ENCODE measurements around the gene FBLIM1. TPM values are rescaled to one million over a fixed set of nuclear protein-coding genes. Genes with fewer than 3 reads are reported as not detected.
"Not testable (repeated sequence)": the region's sequence is repeated elsewhere in the genome, so short reads cannot be mapped to it uniquely, and the experiment has no call there.

Gene FBLIM1
- total and polyA plus RNA-seq, 2 donors, result 28.8 to 107 TPM

GRCh38 chr1:15785683-15786082 lies 27.1 kb downstream of the FBLIM1 start:
- Histone ChIP-seq H3K4me3 (ENCODE audit: low read depth, low read length) (no peak overlapping the region), H3K36me3 (ENCODE audit: insufficient read depth) (peaks cover 2% of the 10 kb centered on the region), H3K4me1 (ENCODE audit: insufficient read depth) (no peaks in the 10 kb centered on the region), H3K27ac (ENCODE audit: low read depth) (no peak overlapping the region)
- no peak for DNase-seq (ENCODE audit: extremely low spot score)
- 89% methylated on average over 8 of the region's 8 CpGs for WGBS

- Histone ChIP-seq H3K4me1 (ENCODE audit: insufficient read depth) (no peaks in the 10 kb centered on the region), H3K36me3 (ENCODE audit: insufficient read depth) (peaks cover 2% of the 10 kb centered on the region), H3K4me3 (ENCODE audit: low read depth, low read length) (no peak overlapping the region), H3K27ac (ENCODE audit: low read depth) (no peak overlapping the region)
- 60% methylated on average over 10 of the region's 10 CpGs for WGBS
- DNase-seq (ENCODE audit: extremely low spot score), result no peak
These were observed 28.0 kb downstream of the FBLIM1 start for GRCh38 chr1:15786581-15786980.

DNA sequence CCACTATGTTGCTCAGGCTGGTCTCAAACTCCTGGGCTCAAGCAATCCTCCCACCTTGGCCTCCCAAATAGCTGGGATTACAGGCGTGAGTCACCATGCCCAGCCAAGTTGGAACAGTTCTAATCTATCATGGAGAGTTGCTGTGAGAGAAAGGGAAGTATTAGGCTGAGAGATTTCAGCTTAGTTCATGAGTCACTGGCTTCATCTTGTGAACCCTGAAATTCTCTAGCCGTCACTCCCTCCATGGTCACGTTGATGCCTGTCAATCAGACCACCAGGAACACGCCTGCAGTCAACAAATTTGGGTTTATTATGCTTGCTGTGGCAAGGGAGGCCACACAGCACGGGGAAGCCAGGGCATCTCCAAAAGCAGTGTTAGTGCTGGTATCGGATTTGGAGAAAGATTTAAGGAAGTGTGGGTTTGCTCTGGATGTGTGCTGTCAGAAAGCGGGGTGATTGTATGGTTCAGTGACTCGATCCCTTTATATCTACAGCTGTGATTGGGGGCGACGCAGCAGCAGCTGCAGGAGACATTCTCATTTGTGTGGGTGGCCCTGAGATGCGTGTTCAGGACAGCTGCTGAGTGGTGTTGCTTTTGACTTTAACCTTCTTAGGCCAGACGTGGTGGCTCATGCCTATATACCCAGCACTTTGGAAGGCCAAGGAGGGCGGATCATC lies 30.2 kb downstream of the FBLIM1 start:
- no peak for DNase-seq (ENCODE audit: extremely low spot score)
- H3K36me3 ChIP-seq (ENCODE audit: insufficient read depth), result peaks cover 2% of the 10 kb centered on the region
- 77% methylated on average over 13 of the region's 13 CpGs for WGBS
- H3K4me3 ChIP-seq (ENCODE audit: low read depth, low read length), result no peak overlapping the region
- H3K4me1 ChIP-seq (ENCODE audit: insufficient read depth), result no peaks in the 10 kb centered on the region
- H3K27ac ChIP-seq (ENCODE audit: low read depth), result no peak overlapping the region

- H3K36me3 ChIP-seq (ENCODE audit: insufficient read depth), result no peaks in the 10 kb centered on the region
- no peaks in the 10 kb centered on the region for H3K4me1 ChIP-seq (ENCODE audit: insufficient read depth)
- no peak overlapping the region for H3K4me3 ChIP-seq (ENCODE audit: low read depth, low read length)
- WGBS, result 97% methylated on average over 2 of the region's 2 CpGs
- no peak for DNase-seq (ENCODE audit: extremely low spot score)
- H3K27ac ChIP-seq (ENCODE audit: low read depth), result peak overlapping the region; percentile 33
These were observed 37.5 kb downstream of the FBLIM1 start for GRCh38 chr1:15796086-15796462.

GRCh38 chr1:15797614-15798390 lies 39.2 kb downstream of the FBLIM1 start:
- H3K4me3 ChIP-seq (ENCODE audit: low read depth, low read length), result no peak overlapping the region
- no peaks in the 10 kb centered on the region for H3K36me3 ChIP-seq (ENCODE audit: insufficient read depth)
- 79% methylated on average over 14 of the region's 14 CpGs for WGBS
- H3K27ac ChIP-seq (ENCODE audit: low read depth), result no peak overlapping the region
- no peaks in the 10 kb centered on the region for H3K4me1 ChIP-seq (ENCODE audit: insufficient read depth)
- no peak for DNase-seq (ENCODE audit: extremely low spot score)

GRCh38 chr1:15799004-15799867 lies 40.6 kb downstream of the FBLIM1 start:
- Histone ChIP-seq H3K27ac (ENCODE audit: low read depth) (peak overlapping the region; percentile 46), H3K36me3 (ENCODE audit: insufficient read depth) (no peaks in the 10 kb centered on the region), H3K4me3 (ENCODE audit: low read depth, low read length) (no peak overlapping the region), H3K4me1 (ENCODE audit: insufficient read depth) (no peaks in the 10 kb centered on the region)
- WGBS, result 41% methylated on average over 9 of the region's 9 CpGs
- peak; percentile 51 for DNase-seq (ENCODE audit: extremely low spot score)

GRCh38 chr1:15799928-15800835 lies 41.6 kb downstream of the FBLIM1 start:
- DNase-seq (ENCODE audit: extremely low spot score), result no peak
- 45% methylated on average over 22 of the region's 22 CpGs for WGBS
- Histone ChIP-seq H3K4me3 (ENCODE audit: low read depth, low read length) (no peak overlapping the region), H3K36me3 (ENCODE audit: insufficient read depth) (no peaks in the 10 kb centered on the region), H3K4me1 (ENCODE audit: insufficient read depth) (no peaks in the 10 kb centered on the region), H3K27ac (ENCODE audit: low read depth) (peak overlapping the region; percentile 52)

DNA sequence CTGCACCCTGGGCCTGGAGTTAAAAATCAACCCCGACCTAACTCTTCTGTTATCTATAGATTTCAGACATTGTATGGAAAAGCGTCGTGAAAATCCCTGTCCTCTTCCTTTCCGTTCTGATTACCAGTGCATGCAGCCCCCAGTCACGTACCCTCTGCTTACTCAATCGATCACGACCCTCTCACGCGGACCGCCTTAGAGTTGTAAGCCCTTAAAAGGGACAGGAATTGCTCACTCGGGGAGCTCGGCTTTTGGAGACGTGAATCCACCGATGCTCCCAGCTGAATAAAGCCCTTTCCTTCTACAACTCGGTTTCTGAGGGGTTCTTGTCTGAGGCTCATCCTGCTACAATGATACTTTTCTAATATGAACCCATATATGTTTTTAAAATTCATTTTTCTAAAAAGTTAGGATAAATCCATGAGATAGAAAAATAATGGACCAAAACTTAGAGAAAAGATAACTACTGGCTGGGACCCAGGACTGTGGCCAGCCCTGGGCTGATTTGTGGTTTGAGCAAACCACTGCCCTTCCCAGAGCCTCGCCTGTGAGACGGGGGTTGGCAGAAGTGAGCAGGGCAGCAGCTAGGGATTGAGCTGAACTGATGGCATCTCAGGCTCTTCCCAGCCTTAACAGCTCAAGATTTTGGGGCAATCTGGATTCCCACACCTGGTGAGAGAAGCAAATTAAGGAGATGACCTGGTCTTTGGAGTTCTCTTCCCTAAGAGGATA lies 43.8 kb downstream of the FBLIM1 start:
- no peak for DNase-seq (ENCODE audit: extremely low spot score)
- no peak overlapping the region for H3K27ac ChIP-seq (ENCODE audit: low read depth)
- H3K36me3 ChIP-seq (ENCODE audit: insufficient read depth), result no peaks in the 10 kb centered on the region
- 76% methylated on average over 17 of the region's 17 CpGs for WGBS
- no peaks in the 10 kb centered on the region for H3K4me1 ChIP-seq (ENCODE audit: insufficient read depth)
- H3K4me3 ChIP-seq (ENCODE audit: low read depth, low read length), result no peak overlapping the region

GRCh38 chr1:15803380-15803779 lies 44.8 kb downstream of the FBLIM1 start:
- no peaks in the 10 kb centered on the region for H3K36me3 ChIP-seq (ENCODE audit: insufficient read depth)
- no peaks in the 10 kb centered on the region for H3K4me1 ChIP-seq (ENCODE audit: insufficient read depth)
- H3K4me3 ChIP-seq (ENCODE audit: low read depth, low read length), result no peak overlapping the region
- no peak overlapping the region for H3K27ac ChIP-seq (ENCODE audit: low read depth)
- 39% methylated on average over 4 of the region's 4 CpGs for WGBS
- no peak for DNase-seq (ENCODE audit: extremely low spot score)

GRCh38 chr1:15804060-15804459 lies 45.5 kb downstream of the FBLIM1 start:
- no peak overlapping the region for H3K27ac ChIP-seq (ENCODE audit: low read depth)
- H3K36me3 ChIP-seq (ENCODE audit: insufficient read depth), result no peaks in the 10 kb centered on the region
- no peaks in the 10 kb centered on the region for H3K4me1 ChIP-seq (ENCODE audit: insufficient read depth)
- WGBS, result 89% methylated on average over 8 of the region's 8 CpGs
- no peak for DNase-seq (ENCODE audit: extremely low spot score)
- H3K4me3 ChIP-seq (ENCODE audit: low read depth, low read length), result no peak overlapping the region

DNA sequence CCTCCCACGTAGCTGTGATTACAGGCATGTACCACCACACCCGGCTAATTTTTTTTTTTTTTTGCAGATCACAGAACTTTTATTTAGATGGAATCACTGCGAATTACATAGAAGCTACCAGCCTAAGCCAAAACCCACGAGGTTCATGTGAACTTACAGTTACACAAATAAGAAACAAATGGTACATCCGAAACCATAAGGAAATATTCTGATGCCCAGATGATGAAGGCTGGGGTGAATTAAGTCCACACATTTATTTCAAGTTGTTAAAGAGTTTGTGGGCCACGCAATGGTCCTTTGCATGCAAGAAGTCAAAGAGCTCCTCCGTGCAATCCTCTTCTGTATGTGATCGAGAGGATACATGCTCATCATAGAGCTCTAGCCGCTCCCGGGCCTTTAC lies 48.5 kb downstream of the FBLIM1 start:
- DNase-seq (ENCODE audit: extremely low spot score), result no peak
- 93% methylated on average over 10 of the region's 10 CpGs for WGBS
- Histone ChIP-seq H3K4me1 (ENCODE audit: insufficient read depth) (no peaks in the 10 kb centered on the region), H3K4me3 (ENCODE audit: low read depth, low read length) (no peak overlapping the region), H3K36me3 (ENCODE audit: insufficient read depth) (no peaks in the 10 kb centered on the region), H3K27ac (ENCODE audit: low read depth) (no peak overlapping the region)

DNA sequence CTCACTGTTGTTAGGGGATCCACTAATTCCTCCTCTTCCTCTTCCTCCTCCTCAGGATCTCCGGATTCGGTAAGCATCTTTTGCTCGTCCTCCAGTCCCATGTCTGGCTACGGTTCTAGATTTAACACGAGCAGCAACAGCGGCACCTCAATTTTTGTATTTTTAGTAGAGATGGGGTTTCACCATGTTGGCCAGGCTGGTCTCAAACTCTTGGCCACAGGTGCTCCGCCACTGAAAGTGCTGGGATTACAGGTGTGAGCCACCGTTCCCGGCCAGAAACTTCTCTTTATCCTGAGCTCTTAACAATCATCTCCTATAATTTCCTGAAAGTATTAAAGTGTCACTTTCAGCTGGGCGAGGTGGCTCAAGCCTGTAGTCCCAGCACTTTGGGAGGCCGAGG lies 49.0 kb downstream of the FBLIM1 start, which contains the start of gene UQCRHL:
TSS of gene UQCRHL (minus strand) at position 101 of the 400 bp plus-strand sequence. CDS start at position 101, 0 bp downstream.
- not testable (repeated sequence) for H3K27ac ChIP-seq (ENCODE audit: low read depth); H3K4me3 ChIP-seq (ENCODE audit: low read depth, low read length); H3K36me3 ChIP-seq (ENCODE audit: insufficient read depth); H3K4me1 ChIP-seq (ENCODE audit: insufficient read depth); DNase-seq (ENCODE audit: extremely low spot score)
- 91% methylated on average over 11 of the region's 11 CpGs for WGBS

Data from urinary bladder (tissue), 4 donors.